Measurements from ENCODE around the gene TAF6. TPM values are rescaled to one million over a fixed set of nuclear protein-coding genes. Genes with fewer than 3 reads are reported as not detected.
A peak's percentile ranks its signal among the peaks of the same experiment; 100 is the strongest.

The TAF6 gene
- total and polyA plus RNA-seq, 2 donors (not counting 1 experiment from before 2014, with no cell fraction given): 16.2 to 41.5 TPM

DNA sequence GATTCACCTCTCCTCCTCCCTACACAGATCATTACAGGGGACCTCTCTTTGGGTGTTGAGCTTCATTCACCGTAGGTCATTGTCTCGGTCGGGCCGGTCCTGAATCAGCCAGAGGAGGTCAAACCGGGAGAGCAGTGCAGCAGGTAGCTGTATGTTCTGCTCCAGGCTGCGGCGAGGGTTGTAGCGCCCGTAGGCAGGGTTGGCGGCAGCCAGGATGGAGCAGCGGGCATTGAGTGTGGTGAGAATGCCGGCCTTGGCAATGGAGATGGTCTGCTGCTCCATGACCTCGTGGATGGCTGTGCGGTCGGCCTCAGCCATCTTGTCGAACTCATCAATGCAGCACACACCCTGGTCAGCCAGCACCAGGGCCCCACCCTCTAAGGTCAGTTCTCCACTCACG is 23.5 kb downstream of the TAF6 start:
- no peak for DNase-seq (ENCODE audit: low read depth in 2 of 2)
- no peaks in the 10 kb centered on the region for H3K27me3 ChIP-seq (ENCODE audit: control insufficient read depth, insufficient read depth, low read length)
- H3K36me3 ChIP-seq (ENCODE audit: control insufficient read depth, insufficient read depth, low read length): peaks cover 62% of the 10 kb centered on the region
- TF ChIP-seq EZH2 (IDR thresholded peaks at IDR 0.05; ENCODE audit: low read length, missing control alignments): no peak
- TF ChIP-seq, protein P1, sequence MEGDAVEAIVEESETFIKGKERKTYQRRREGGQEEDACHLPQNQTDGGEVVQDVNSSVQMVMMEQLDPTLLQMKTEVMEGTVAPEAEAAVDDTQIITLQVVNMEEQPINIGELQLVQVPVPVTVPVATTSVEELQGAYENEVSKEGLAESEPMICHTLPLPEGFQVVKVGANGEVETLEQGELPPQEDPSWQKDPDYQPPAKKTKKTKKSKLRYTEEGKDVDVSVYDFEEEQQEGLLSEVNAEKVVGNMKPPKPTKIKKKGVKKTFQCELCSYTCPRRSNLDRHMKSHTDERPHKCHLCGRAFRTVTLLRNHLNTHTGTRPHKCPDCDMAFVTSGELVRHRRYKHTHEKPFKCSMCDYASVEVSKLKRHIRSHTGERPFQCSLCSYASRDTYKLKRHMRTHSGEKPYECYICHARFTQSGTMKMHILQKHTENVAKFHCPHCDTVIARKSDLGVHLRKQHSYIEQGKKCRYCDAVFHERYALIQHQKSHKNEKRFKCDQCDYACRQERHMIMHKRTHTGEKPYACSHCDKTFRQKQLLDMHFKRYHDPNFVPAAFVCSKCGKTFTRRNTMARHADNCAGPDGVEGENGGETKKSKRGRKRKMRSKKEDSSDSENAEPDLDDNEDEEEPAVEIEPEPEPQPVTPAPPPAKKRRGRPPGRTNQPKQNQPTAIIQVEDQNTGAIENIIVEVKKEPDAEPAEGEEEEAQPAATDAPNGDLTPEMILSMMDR (conservative IDR thresholded peaks at IDR 0.05 in 1 of 2, IDR thresholded peaks at IDR 0.05 in 1 of 2; ENCODE audit: low read depth in 1 of 2, low read length in 2 of 2): no peak
- H2AFZ ChIP-seq (ENCODE audit: low read length): no peak overlapping the region
- peaks cover 4% of the 10 kb centered on the region for H3K4me1 ChIP-seq (ENCODE audit: control insufficient read depth, extremely low read depth, insufficient read depth, low read length)
- no peak overlapping the region for H3K27ac ChIP-seq (ENCODE audit: insufficient read depth, low read length)
- H3K4me2 ChIP-seq (ENCODE audit: extremely low read depth, insufficient read depth, low read length): no peak overlapping the region
- H3K79me2 ChIP-seq (ENCODE audit: control insufficient read depth, insufficient read depth, low read length): peaks cover 40% of the 10 kb centered on the region
- H3K4me3 ChIP-seq (replicated peaks in 1 of 4; ENCODE audit: control extremely low read depth in 1 of 4, insufficient read depth in 1 of 4, low read depth in 3 of 4, low read length in 4 of 4): no peak overlapping the region
- H3K9ac ChIP-seq (ENCODE audit: insufficient read depth, low read length): no peak overlapping the region
- H3K9me3 ChIP-seq (ENCODE audit: control insufficient read depth, insufficient read depth, low read depth, low read length): no peaks in the 10 kb centered on the region
- no peaks in the 10 kb centered on the region for H4K20me1 ChIP-seq (ENCODE audit: control insufficient read depth, extremely low read depth, insufficient read depth, low read length)

- Histone ChIP-seq H3K9me3 (ENCODE audit: control insufficient read depth, insufficient read depth, low read depth, low read length) (no peaks in the 10 kb centered on the region), H3K9ac (ENCODE audit: insufficient read depth, low read length) (no peak overlapping the region), H3K27me3 (ENCODE audit: control insufficient read depth, insufficient read depth, low read length) (no peaks in the 10 kb centered on the region), H3K4me2 (ENCODE audit: extremely low read depth, insufficient read depth, low read length) (no peak overlapping the region), H3K27ac (ENCODE audit: insufficient read depth, low read length) (no peak overlapping the region), H3K4me3 (replicated peaks in 1 of 4; ENCODE audit: control extremely low read depth in 1 of 4, insufficient read depth in 1 of 4, low read depth in 3 of 4, low read length in 4 of 4) (no peak overlapping the region), H2AFZ (ENCODE audit: low read length) (no peak overlapping the region), H4K20me1 (ENCODE audit: control insufficient read depth, extremely low read depth, insufficient read depth, low read length) (no peaks in the 10 kb centered on the region), H3K4me1 (ENCODE audit: control insufficient read depth, extremely low read depth, insufficient read depth, low read length) (peaks cover 6% of the 10 kb centered on the region), H3K36me3 (ENCODE audit: control insufficient read depth, insufficient read depth, low read length) (peaks cover 65% of the 10 kb centered on the region), H3K79me2 (ENCODE audit: control insufficient read depth, insufficient read depth, low read length) (peaks cover 43% of the 10 kb centered on the region)
- DNase-seq (ENCODE audit: low read depth in 2 of 2): no peak
- TF ChIP-seq EZH2 (IDR thresholded peaks at IDR 0.05; ENCODE audit: low read length, missing control alignments): no peak
- TF ChIP-seq, protein P1 (conservative IDR thresholded peaks at IDR 0.05 in 1 of 2, IDR thresholded peaks at IDR 0.05 in 1 of 2; ENCODE audit: low read depth in 1 of 2, low read length in 2 of 2): no peak
Observed at GRCh38 chr7:100095289-100095688, 23.9 kb downstream of the TAF6 start.

DNA sequence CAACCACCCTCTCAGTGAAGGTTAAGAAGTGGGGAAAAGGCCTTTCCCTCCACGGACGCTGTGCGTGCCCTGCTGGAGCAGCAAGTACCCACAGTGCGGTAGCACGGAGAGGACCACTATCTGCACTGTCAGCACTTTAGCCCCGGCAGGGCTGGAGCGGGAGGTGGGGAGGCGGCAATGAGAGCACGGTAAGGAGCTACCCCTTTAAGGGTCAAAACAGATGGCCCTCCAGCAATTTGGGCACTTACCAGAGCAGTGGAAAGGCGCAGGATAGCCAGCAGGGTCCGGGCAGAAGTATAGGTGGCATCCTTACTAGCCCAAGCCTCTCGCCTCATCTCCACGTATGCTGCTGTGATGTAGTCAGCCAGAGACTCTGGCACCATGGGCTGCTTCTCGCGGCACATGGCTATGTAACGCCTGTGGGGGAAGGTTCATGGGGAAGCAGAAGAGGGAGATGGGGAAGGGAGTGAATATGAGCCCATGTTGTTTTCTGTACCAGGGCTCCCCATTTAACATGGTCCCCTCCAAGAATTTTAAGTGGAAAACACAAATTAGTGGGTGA is 25.2 kb downstream of the TAF6 start:
- Histone ChIP-seq H3K4me3 (replicated peaks in 1 of 4; ENCODE audit: control extremely low read depth in 1 of 4, insufficient read depth in 1 of 4, low read depth in 3 of 4, low read length in 4 of 4) (no peak overlapping the region), H3K9ac (ENCODE audit: insufficient read depth, low read length) (no peak overlapping the region), H3K4me2 (ENCODE audit: extremely low read depth, insufficient read depth, low read length) (no peak overlapping the region), H3K4me1 (ENCODE audit: control insufficient read depth, extremely low read depth, insufficient read depth, low read length) (peaks cover 13% of the 10 kb centered on the region), H3K27ac (ENCODE audit: insufficient read depth, low read length) (peak overlapping the region; percentile 53), H3K27me3 (ENCODE audit: control insufficient read depth, insufficient read depth, low read length) (no peaks in the 10 kb centered on the region), H3K36me3 (ENCODE audit: control insufficient read depth, insufficient read depth, low read length) (peaks cover 63% of the 10 kb centered on the region), H2AFZ (ENCODE audit: low read length) (no peak overlapping the region), H3K9me3 (ENCODE audit: control insufficient read depth, insufficient read depth, low read depth, low read length) (no peaks in the 10 kb centered on the region), H4K20me1 (ENCODE audit: control insufficient read depth, extremely low read depth, insufficient read depth, low read length) (no peaks in the 10 kb centered on the region), H3K79me2 (ENCODE audit: control insufficient read depth, insufficient read depth, low read length) (peaks cover 37% of the 10 kb centered on the region)
- TF ChIP-seq, protein P1 (conservative IDR thresholded peaks at IDR 0.05 in 1 of 2, IDR thresholded peaks at IDR 0.05 in 1 of 2; ENCODE audit: low read depth in 1 of 2, low read length in 2 of 2): no peak
- no peak for TF ChIP-seq EZH2 (IDR thresholded peaks at IDR 0.05; ENCODE audit: low read length, missing control alignments)
- no peak for DNase-seq (ENCODE audit: low read depth in 2 of 2)
